Heart left ventricle (tissue), 13 donors: ENCODE measurements around the gene RGS12.

ENCODE experiments used
- POLR2A ChIP-seq, 2 donors: fragments of 450-650 bp; IDR thresholded peaks; one replicate each; pipeline ENCODE4 v1.6.1; 2017; ENCODE audit warnings: antibody characterized with exemption in 2 of 2, mild to moderate bottlenecking in 2 of 2, moderate library complexity in 2 of 2
- TF ChIP-seq, protein P1 (sequence below), 12 donors: fragments of 200-600 bp; sonication (generic) in 4 of 12; IDR thresholded peaks; one replicate each; pipeline versions ENCODE4 v1.5.0 to v1.8.0; 2018 to 2022; ENCODE audit warnings: antibody characterized with exemption in 12 of 12, mild to moderate bottlenecking in 5 of 12
- donor health status: ischemic (EF 13 %, LVEDD 7.1; RV severe dilation, severe dysfunction).
- donor health status: DM: no; HTN: yes; CAD: no.
- donor health status: DM: no; HTN: no; CAD: no.
- donor health status: ischemic (EF 25% LVEDD 6.9; RV normal size, moderate dysfunction).
- donor health status: ischemic (EF 25% LVEDD 5.7; RV mildly dilated, moderate dysfunction).
- donor health status: ischemic (EF 35%, LVEDD 5.7; RV mildly dilated, moderate dysfunction).
- donor health status: nonischemic (EF 11% LVEDD 7.7; RV severe dilation, severe dysfunction).
- donor health status: DM: yes; HTN: yes; CAD: no.
- donor health status: PGD.
- donor health status: ischemic (EF 29% LVEDD 5.4; RV normal size, mild dysfunction).
- donor health status: nonischemic (EF 23%, LVEDD 6.1; RV moderate dilation, normal function).

DNA sequence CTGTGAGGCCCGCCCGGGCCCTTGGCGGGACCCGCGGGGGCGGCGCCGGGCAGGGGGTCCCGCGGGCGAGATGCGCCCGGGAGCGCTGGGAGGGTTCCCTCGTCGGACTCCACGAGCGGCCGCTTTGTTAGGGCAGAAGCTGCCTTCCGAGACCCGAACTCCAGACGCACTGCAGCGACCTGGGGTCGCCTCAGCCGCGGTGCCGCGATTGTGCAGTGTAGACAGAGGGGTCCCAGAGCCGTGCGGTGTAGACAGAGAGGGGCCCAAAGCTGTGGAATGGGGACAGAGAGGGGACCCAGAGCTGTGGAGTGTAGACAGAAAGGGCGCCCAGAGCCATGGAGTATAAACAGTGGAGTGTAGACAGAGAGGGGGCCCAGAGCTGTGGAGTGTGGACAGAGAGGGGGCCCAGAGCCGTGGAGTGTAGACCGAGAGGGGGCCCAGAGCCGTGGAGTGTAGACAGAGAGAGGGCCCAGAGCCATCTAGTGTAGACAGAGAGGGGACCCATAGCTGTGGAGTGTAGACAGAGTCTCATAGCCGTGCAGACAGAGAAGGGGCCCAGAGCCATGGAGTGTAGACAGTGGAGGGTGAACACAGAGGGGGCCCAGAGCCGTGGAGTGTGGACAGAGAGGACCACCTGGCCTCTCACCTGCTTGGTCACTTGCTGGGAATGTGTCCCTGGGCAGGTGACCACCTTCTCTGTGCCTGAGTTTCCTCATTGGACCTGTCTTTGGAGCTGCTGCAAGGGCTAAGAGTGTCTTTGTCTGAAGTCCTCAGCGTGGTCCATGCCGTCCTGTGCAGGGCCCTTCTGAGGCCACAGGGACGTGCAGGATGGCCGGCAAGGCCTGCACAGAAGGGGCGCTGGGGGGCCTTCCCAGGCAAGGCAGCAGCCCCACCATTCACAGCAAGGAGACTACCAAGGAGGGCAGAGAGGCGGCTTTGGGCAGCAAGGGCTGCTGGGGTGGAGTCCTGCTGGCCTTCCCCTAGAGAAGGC lies 875 bp downstream of the RGS12 start:
- TF ChIP-seq, protein P1, sequence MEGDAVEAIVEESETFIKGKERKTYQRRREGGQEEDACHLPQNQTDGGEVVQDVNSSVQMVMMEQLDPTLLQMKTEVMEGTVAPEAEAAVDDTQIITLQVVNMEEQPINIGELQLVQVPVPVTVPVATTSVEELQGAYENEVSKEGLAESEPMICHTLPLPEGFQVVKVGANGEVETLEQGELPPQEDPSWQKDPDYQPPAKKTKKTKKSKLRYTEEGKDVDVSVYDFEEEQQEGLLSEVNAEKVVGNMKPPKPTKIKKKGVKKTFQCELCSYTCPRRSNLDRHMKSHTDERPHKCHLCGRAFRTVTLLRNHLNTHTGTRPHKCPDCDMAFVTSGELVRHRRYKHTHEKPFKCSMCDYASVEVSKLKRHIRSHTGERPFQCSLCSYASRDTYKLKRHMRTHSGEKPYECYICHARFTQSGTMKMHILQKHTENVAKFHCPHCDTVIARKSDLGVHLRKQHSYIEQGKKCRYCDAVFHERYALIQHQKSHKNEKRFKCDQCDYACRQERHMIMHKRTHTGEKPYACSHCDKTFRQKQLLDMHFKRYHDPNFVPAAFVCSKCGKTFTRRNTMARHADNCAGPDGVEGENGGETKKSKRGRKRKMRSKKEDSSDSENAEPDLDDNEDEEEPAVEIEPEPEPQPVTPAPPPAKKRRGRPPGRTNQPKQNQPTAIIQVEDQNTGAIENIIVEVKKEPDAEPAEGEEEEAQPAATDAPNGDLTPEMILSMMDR (IDR thresholded peaks at IDR 0.05), result no peak
- TF ChIP-seq POLR2A (IDR thresholded peaks at IDR 0.05), result no peak
